Measurements from ENCODE around the gene PPP1R1C. TPM values are rescaled to one million over a fixed set of nuclear protein-coding genes. Genes with fewer than 3 reads are reported as not detected.

Gene PPP1R1C
- total and polyA plus RNA-seq, 2 of the 13 experiments (the other 11 are each of a cell fraction or from before 2014, with no cell fraction given) = 1.5 to 3.5 TPM

GRCh38 chr2:182062329-182062972 is 76.8 kb downstream of the PPP1R1C start (continued):
- TF ChIP-seq TOPORS (CRISPR knock-in tag; IDR thresholded peaks at IDR 0.05) (no peak), ZNF564 (CRISPR knock-in tag; IDR thresholded peaks at IDR 0.05) (no peak), ZNF138 (CRISPR knock-in tag; IDR thresholded peaks at IDR 0.05; ENCODE audit: low read depth) (no peak), SMAD9 (CRISPR knock-in tag; IDR thresholded peaks at IDR 0.05) (no peak), ZBTB46 (CRISPR knock-in tag; IDR thresholded peaks at IDR 0.05; ENCODE audit: borderline replicate concordance) (no peak), GRHL1 (CRISPR knock-in tag; conservative IDR thresholded peaks at IDR 0.05) (no peak), ZNF136 (CRISPR knock-in tag; IDR thresholded peaks at IDR 0.05; ENCODE audit: low read depth) (no peak), ZBTB3 (CRISPR knock-in tag; IDR thresholded peaks at IDR 0.05; ENCODE audit: borderline replicate concordance, low read depth) (no peak), ZNF788 (CRISPR knock-in tag; IDR thresholded peaks at IDR 0.05; ENCODE audit: borderline replicate concordance) (no peak), MBD4 (IDR thresholded peaks at IDR 0.05; ENCODE audit: borderline replicate concordance, low read length) (no peak), AKAP8 (CRISPR knock-in tag; IDR thresholded peaks at IDR 0.05) (no peak), GFI1 (CRISPR knock-in tag; IDR thresholded peaks at IDR 0.05; ENCODE audit: borderline replicate concordance) (no peak), ATF1 (CRISPR knock-in tag; IDR thresholded peaks at IDR 0.05) (peak; percentile 59; the same call in 1 of the 2 replicates), SOX5 (CRISPR knock-in tag; IDR thresholded peaks at IDR 0.05; ENCODE audit: borderline replicate concordance) (0 out of 2 replicates have a peak, but pooled peaks have one; percentile 15), ZFP91 (CRISPR knock-in tag; IDR thresholded peaks at IDR 0.05; ENCODE audit: borderline replicate concordance) (no peak), SP2 (CRISPR knock-in tag; IDR thresholded peaks at IDR 0.05) (no peak), ZNF816 (CRISPR knock-in tag; IDR thresholded peaks at IDR 0.05; ENCODE audit: borderline replicate concordance) (peak; percentile 68; the same call in 1 of the 2 replicates), JARID2 (CRISPR knock-in tag; IDR thresholded peaks at IDR 0.05; ENCODE audit: insufficient replicate concordance) (no peak), SIX4 (CRISPR knock-in tag; IDR thresholded peaks at IDR 0.05) (no peak), ISL2 (CRISPR knock-in tag; IDR thresholded peaks at IDR 0.05) (peak; percentile 42; the same call in 1 of the 2 replicates), ZNF577 (CRISPR knock-in tag; IDR thresholded peaks at IDR 0.05; ENCODE audit: borderline replicate concordance, low read depth) (no peak), ZNF34 (CRISPR knock-in tag; IDR thresholded peaks at IDR 0.05; ENCODE audit: borderline replicate concordance) (no peak), NR2F6 (IDR thresholded peaks at IDR 0.05) (no peak), NR2F6 (CRISPR knock-in tag; IDR thresholded peaks at IDR 0.05) (no peak), PBX3 (CRISPR knock-in tag; IDR thresholded peaks at IDR 0.05; ENCODE audit: borderline replicate concordance) (no peak), ZNF224 (CRISPR knock-in tag; IDR thresholded peaks at IDR 0.05) (no peak)
